ENCODE results near the gene GRAMD4.

Gene GRAMD4

GRCh38 chr22:46697811-46698515 is 77.8 kb downstream of the GRAMD4 start:
- TF ChIP-seq CTCF (IDR thresholded peaks at IDR 0.05; ENCODE audit: borderline replicate concordance, insufficient read depth, low read depth, low read length), result no peak
- H3K4me3 ChIP-seq (ENCODE audit: low read depth, low read length), result no peak overlapping the region

GRCh38 chr22:46699091-46699490 is 78.9 kb downstream of the GRAMD4 start:
- no peak overlapping the region for H3K4me3 ChIP-seq (ENCODE audit: low read depth, low read length)
- TF ChIP-seq CTCF (IDR thresholded peaks at IDR 0.05; ENCODE audit: borderline replicate concordance, insufficient read depth, low read depth, low read length), result no peak

GRCh38 chr22:46701262-46701661 is 81.1 kb downstream of the GRAMD4 start:
- no peak overlapping the region for H3K4me3 ChIP-seq (ENCODE audit: low read depth, low read length)
- TF ChIP-seq CTCF (IDR thresholded peaks at IDR 0.05; ENCODE audit: borderline replicate concordance, insufficient read depth, low read depth, low read length), result no peak

- H3K4me3 ChIP-seq (ENCODE audit: low read depth, low read length), result no peak overlapping the region
- no peak for TF ChIP-seq CTCF (IDR thresholded peaks at IDR 0.05; ENCODE audit: borderline replicate concordance, insufficient read depth, low read depth, low read length)
Measured at GRCh38 chr22:46703171-46703995, 83.2 kb downstream of the GRAMD4 start.

- TF ChIP-seq CTCF (IDR thresholded peaks at IDR 0.05; ENCODE audit: borderline replicate concordance, insufficient read depth, low read depth, low read length), result no peak
- no peak overlapping the region for H3K4me3 ChIP-seq (ENCODE audit: low read depth, low read length)
Measured at GRCh38 chr22:46703996-46704370, 83.8 kb downstream of the GRAMD4 start.

- no peak for TF ChIP-seq CTCF (IDR thresholded peaks at IDR 0.05; ENCODE audit: borderline replicate concordance, insufficient read depth, low read depth, low read length)
- H3K4me3 ChIP-seq (ENCODE audit: low read depth, low read length), result no peak overlapping the region
Measured at GRCh38 chr22:46706060-46706459, 85.9 kb downstream of the GRAMD4 start.

- no peak for TF ChIP-seq CTCF (IDR thresholded peaks at IDR 0.05; ENCODE audit: borderline replicate concordance, insufficient read depth, low read depth, low read length)
- H3K4me3 ChIP-seq (ENCODE audit: low read depth, low read length), result no peak overlapping the region
Measured at GRCh38 chr22:46707305-46707704, 87.1 kb downstream of the GRAMD4 start.

All from GM12875 (cell line).